WERI-Rb-1 (cell line): ENCODE measurements around the gene FKBP8.

Experiments used
- DNase-seq: peaks from one replicate; pipeline ENCODE4 v3.0.0-alpha.2; 2020
- H3K27ac ChIP-seq: fragments of 250-450 bp; sonication (Bioruptor Pico); 2 replicates; pipeline ENCODE4 v1.5.1; 2020; ENCODE audit warnings: mild to moderate bottlenecking, moderate library complexity
- H3K27me3 ChIP-seq: fragments of 250-450 bp; sonication (Bioruptor Pico); 2 replicates; pipeline ENCODE4 v1.5.1; 2021; ENCODE audit warnings: mild to moderate bottlenecking, low read depth, moderate library complexity; ENCODE audit not compliant: insufficient read depth, severe bottlenecking
- H3K36me3 ChIP-seq: fragments of 250-450 bp; sonication (Bioruptor Pico); 2 replicates; pipeline ENCODE4 v1.5.1; 2020; ENCODE audit warnings: mild to moderate bottlenecking, moderate library complexity
- H3K4me3 ChIP-seq: 2 replicates; pipeline ENCODE4 v1.5.1; 2011; ENCODE audit warnings: low read depth, mild to moderate bottlenecking, control low read depth, low read length
- H3K9me3 ChIP-seq: fragments of 250-450 bp; sonication (Bioruptor Pico); 2 replicates; pipeline ENCODE4 v1.5.1; 2021; ENCODE audit warnings: mild to moderate bottlenecking, moderate library complexity; ENCODE audit not compliant: severe bottlenecking
- TF ChIP-seq, protein P1 (sequence below): IDR thresholded peaks from 2 replicates; pipeline ENCODE4 v1.5.1; 2011; ENCODE audit warnings: low read depth, mild to moderate bottlenecking, control low read depth, inconsistent platforms, low read length

Gene FKBP8

DNA sequence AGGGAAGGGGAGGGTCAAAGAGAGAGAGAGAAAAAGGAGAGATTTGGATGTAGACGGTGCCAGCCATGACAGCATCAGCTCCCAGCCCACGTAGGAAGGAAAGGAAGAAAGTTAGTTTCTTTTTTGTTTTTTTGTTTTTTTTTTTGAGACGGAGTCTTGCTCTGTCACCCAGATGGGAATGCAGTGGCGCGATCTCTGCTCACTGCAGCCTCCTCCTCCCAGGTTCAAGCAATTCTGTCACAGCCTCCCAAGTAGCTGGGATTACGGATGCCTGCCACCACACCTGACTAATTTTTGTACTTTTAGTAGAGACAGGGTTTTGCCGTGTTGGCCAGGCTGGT is 49.1 kb downstream of the FKBP8 start:
- Histone ChIP-seq H3K27me3 (no peaks in the 10 kb centered on the region), H3K9me3 (no peaks in the 10 kb centered on the region), H3K4me3 (no peak overlapping the region), H3K27ac (no peak overlapping the region), H3K36me3 (no peaks in the 10 kb centered on the region)
- DNase-seq = no peak
- TF ChIP-seq, protein P1, sequence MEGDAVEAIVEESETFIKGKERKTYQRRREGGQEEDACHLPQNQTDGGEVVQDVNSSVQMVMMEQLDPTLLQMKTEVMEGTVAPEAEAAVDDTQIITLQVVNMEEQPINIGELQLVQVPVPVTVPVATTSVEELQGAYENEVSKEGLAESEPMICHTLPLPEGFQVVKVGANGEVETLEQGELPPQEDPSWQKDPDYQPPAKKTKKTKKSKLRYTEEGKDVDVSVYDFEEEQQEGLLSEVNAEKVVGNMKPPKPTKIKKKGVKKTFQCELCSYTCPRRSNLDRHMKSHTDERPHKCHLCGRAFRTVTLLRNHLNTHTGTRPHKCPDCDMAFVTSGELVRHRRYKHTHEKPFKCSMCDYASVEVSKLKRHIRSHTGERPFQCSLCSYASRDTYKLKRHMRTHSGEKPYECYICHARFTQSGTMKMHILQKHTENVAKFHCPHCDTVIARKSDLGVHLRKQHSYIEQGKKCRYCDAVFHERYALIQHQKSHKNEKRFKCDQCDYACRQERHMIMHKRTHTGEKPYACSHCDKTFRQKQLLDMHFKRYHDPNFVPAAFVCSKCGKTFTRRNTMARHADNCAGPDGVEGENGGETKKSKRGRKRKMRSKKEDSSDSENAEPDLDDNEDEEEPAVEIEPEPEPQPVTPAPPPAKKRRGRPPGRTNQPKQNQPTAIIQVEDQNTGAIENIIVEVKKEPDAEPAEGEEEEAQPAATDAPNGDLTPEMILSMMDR = no peak

DNA sequence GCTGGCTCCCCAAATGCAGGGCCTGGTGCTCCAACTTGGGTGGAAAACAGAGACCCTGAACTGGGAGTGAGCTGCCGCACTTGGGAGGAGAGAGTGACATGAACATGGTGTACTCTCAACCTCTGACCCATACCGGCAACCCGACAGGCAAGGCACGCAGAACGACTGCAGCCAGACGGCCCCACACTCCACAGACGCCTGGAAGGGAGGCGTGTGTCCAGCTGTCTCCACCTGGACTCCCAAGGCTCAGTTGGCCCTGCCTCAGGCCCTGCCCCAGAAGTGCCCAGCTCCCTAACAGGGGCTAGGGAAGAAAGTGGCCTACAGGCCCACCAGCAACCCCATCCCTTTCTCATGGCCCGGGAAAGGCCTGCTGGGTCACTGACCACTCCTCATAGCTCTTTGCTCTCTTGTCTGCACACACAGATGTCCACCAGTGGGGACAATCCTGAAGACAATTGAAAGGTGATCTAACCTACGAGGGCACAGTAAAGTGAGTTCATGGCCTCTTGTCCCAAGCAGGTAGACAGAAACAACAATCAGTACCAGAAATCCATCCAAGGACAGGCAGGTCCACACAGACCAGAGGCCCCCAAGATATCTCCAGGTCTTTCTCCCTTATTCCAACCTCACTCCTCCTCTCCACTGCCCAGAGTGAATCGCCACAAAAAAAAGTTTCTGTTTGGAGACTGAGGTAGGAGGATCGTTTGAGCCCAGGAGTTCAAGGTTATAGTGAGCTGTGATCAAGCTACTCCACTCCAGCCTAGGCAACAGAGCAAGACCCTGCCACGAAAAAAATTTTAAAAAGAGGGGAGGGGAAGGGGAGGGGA is 49.7 kb downstream of the FKBP8 start:
- TF ChIP-seq, protein P1 = no peak
- Histone ChIP-seq H3K27ac (no peak overlapping the region), H3K27me3 (no peaks in the 10 kb centered on the region), H3K9me3 (no peaks in the 10 kb centered on the region), H3K36me3 (no peaks in the 10 kb centered on the region), H3K4me3 (no peak overlapping the region)
- DNase-seq = no peak

DNA sequence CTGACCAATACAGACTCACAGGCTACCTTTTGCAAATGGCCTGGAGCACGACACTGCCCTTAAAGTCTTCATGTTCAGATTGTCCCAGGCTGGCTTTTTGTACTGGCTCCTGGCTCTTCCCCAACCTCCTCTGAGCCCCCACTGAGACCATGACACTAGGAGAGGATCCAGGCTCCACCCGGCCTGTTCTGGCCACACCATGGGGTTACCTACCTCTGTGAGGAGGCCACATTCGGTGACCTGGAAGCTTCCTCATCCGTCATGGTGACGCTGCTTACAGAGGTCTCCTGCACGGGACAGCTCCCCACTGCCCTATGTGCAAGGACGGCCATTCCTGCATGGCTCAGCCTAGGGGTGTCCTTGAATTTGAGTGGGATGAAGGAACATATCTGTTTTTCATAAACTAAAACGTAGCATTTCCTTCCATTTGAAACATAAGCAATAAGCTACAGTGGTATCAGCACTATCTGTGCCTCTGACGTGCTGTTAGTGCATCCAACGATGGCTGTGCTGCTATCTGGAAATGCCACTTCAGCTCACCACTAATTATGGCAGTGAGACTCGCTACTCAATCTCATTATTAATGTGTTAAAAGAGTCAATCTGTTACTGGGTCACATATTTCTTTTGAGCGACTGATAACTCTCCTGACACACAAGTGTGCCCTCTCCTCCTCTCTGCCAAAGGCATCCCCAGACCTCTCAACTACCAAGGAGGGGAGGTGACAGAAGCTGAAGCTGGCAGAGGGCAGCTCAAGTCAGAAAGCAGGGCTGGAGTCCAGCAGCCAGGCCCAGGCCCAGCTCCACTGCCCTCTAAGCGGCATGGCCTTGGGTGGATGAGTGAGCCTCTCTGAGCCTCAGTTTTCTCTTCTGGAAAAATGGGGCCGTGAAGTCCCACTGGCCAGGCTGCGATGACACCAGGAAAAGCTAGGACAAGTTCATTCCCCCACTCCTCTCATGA is 51.1 kb downstream of the FKBP8 start:
- TF ChIP-seq, protein P1 = no peak

DNA sequence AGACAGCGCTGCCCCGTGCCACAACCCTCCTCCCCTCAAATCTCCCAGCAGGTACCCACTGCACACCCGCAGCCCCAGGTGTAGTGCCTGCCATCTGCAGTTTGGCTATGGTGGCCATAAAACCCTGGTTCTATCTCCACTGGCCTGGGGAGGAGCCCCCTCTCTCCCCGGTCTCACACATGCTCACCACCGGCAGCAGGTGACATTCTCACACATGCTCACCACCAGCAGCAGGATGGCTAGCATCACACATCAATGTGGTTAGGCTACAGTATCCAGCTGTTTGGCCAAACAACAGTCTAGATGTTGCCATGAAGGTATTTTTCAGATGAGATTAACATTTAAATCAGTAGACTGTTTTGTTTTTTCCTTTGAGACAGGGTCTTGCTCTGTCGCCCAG is 52.6 kb downstream of the FKBP8 start:
- H3K27ac ChIP-seq = no peak overlapping the region
- H3K27me3 ChIP-seq = no peaks in the 10 kb centered on the region
- TF ChIP-seq, protein P1 = no peak
- H3K36me3 ChIP-seq = no peaks in the 10 kb centered on the region
- H3K9me3 ChIP-seq = no peaks in the 10 kb centered on the region
- H3K4me3 ChIP-seq = no peak overlapping the region
- DNase-seq = no peak

More for the DNA sequence above, 51.1 kb downstream of the FKBP8 start:
- Histone ChIP-seq H3K4me3 (no peak overlapping the region), H3K27me3 (no peaks in the 10 kb centered on the region), H3K36me3 (no peaks in the 10 kb centered on the region), H3K9me3 (no peaks in the 10 kb centered on the region), H3K27ac (no peak overlapping the region)
- no peak for DNase-seq

DNA sequence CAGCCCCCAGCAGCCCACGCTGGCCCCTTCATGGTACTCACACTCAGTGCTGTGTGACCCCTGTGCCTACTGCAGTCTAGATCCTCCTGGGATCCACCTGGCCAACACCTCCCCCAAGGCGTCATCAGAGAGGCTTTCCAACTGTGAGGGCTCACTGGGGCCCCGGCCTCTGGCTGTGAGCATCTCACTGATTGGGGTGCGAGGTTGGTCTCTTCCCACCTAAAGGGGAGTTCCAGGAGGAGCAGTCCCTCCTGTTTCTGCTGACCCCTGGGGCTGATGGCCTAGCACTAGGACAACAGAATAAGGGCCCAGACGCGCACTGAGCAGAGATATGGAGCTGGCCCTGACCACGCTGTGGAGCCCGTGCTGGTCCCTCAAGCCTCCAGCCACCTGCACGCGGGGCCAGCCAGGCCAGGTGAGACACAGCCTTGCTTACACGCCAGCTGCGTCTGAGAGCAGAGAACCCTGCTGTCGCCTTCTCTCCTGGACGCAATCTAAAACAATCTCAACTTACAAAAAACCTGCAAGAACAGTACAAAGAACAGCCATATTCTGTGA is 53.7 kb downstream of the FKBP8 start:
- H3K4me3 ChIP-seq = no peak overlapping the region
- no peak for DNase-seq
- H3K36me3 ChIP-seq = no peaks in the 10 kb centered on the region
- no peaks in the 10 kb centered on the region for H3K9me3 ChIP-seq
- TF ChIP-seq, protein P1 = no peak
- no peak overlapping the region for H3K27ac ChIP-seq
- H3K27me3 ChIP-seq = no peaks in the 10 kb centered on the region
